Suprapubic skin (tissue), 4 donors: ENCODE results near the gene NANOS3. TPM values are rescaled to one million over a fixed set of nuclear protein-coding genes. Genes with fewer than 3 reads are reported as not detected.
A peak's percentile ranks its signal among the peaks of the same experiment; 100 is the strongest.

Experiments used
- DNase-seq, 2 donors: peaks; one replicate each; pipeline ENCODE4 v3.0.0-alpha.2; 2019; ENCODE audit warnings: low spot score in 2 of 2
- H3K27ac ChIP-seq: fragments of 200-600 bp; sonication (generic); one replicate; pipeline ENCODE4 v1.5.1; 2019
- H3K27me3 ChIP-seq: fragments of 200-600 bp; sonication (generic); one replicate; pipeline ENCODE4 v1.5.1; 2019
- H3K36me3 ChIP-seq: fragments of 200-600 bp; sonication (generic); one replicate; pipeline ENCODE4 v1.5.1; 2019
- H3K4me1 ChIP-seq: fragments of 200-600 bp; sonication (generic); one replicate; pipeline ENCODE4 v1.5.1; 2019
- H3K4me3 ChIP-seq: fragments of 200-600 bp; sonication (generic); one replicate; pipeline ENCODE4 v1.5.1; 2019; ENCODE audit warnings: mild to moderate bottlenecking
- H3K9me3 ChIP-seq: fragments of 200-600 bp; sonication (generic); one replicate; pipeline ENCODE4 v1.5.1; 2019
- EP300 ChIP-seq: sonication (generic); formaldehyde crosslinking; IDR thresholded peaks from one replicate; pipeline ENCODE4 v1.6.1; 2017; ENCODE audit warnings: antibody characterized with exemption
- POLR2A ChIP-seq, 2 donors: fragments of 450-650 bp; IDR thresholded peaks; one replicate each; pipeline ENCODE4 v1.6.1; 2017; ENCODE audit warnings: antibody characterized with exemption in 2 of 2, mild to moderate bottlenecking in 2 of 2, moderate library complexity in 2 of 2
- POLR2AphosphoS5 ChIP-seq, 3 donors: sonication (generic); formaldehyde crosslinking; IDR thresholded peaks; one replicate each; pipeline ENCODE4 v1.6.1; 2017; ENCODE audit warnings: antibody characterized with exemption in 3 of 3
- whole genome bisulfite sequencing: methylation state at CpG from one replicate; pipeline ENCODE4 v1.1.5; 2018; 5-methylcytosine and 5-hydroxymethylcytosine counted together
- total RNA-seq, 4 donors: library from RNA; depleted of rRNA; stranded (reverse); fragments of >200 nt; gene quantifications; one replicate each; pipeline ENCODE4 v1.1.0, GENCODE V29; 2016
- TF ChIP-seq, protein P1 (sequence below), 2 donors: fragments of 200-600 bp in 1 of 2; fragments of 450-650 bp in 1 of 2; sonication (generic) in 1 of 2; IDR thresholded peaks; one replicate each; pipeline ENCODE4 v1.5.1; 2016 to 2019; ENCODE audit warnings: antibody characterized with exemption in 2 of 2, mild to moderate bottlenecking in 1 of 2, moderate library complexity in 1 of 2

NANOS3 gene
- total RNA-seq, 4 donors from 2014 or later: not detected

DNA sequence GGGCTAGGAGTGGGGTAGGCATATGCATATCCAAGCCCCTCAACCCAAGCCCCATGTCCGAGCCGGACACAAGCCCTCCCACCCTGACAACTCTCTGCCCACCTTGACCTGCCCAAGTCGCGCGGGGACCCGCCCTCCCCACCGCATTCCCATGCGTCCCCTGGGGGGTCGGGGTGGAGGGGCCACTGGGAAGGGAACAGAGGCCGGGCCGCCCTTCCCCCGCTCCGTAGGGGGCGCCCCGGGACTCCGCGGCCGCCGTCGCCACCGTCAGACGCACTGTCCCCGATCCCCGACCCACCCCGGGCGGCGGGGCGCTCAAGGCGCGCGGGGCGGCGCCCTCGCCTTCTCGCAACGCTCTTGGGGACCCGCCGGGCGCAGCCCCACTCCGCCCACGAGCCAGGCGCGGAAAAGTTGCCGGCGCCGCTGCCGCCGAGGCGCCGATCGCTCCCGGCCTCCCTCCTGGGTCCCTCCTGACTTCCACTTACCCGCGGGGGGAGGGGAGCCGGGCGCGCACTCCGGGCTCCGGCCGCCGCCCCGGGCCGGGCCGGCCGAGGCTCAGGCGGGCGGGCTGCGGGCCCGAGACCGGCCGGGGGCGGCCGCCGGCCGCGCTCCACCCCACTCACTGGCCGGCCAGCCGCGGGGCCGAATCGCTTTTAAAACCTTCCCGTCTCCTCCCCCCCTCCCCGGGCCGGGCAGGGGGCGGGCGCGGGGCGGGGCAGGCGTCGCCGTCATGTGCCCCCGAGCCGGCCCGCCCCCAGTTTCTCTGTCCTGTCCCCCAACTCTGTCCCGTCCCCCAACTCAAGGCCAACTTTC lies 34.4 kb upstream of the NANOS3 start:
- H3K27me3 ChIP-seq: no peaks in the 10 kb centered on the region
- peak overlapping the region; percentile 98 for H3K4me3 ChIP-seq
- peak; percentile 94 to 96 for DNase-seq
- TF ChIP-seq POLR2AphosphoS5 (IDR thresholded peaks at IDR 0.05) (peak in 1 of 3 donors; percentile 74), POLR2A (IDR thresholded peaks at IDR 0.05) (peak; percentile 78 to 99), EP300 (no peak)
- TF ChIP-seq, protein P1, sequence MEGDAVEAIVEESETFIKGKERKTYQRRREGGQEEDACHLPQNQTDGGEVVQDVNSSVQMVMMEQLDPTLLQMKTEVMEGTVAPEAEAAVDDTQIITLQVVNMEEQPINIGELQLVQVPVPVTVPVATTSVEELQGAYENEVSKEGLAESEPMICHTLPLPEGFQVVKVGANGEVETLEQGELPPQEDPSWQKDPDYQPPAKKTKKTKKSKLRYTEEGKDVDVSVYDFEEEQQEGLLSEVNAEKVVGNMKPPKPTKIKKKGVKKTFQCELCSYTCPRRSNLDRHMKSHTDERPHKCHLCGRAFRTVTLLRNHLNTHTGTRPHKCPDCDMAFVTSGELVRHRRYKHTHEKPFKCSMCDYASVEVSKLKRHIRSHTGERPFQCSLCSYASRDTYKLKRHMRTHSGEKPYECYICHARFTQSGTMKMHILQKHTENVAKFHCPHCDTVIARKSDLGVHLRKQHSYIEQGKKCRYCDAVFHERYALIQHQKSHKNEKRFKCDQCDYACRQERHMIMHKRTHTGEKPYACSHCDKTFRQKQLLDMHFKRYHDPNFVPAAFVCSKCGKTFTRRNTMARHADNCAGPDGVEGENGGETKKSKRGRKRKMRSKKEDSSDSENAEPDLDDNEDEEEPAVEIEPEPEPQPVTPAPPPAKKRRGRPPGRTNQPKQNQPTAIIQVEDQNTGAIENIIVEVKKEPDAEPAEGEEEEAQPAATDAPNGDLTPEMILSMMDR (IDR thresholded peaks at IDR 0.05): no peak
- peaks cover 72% of the 10 kb centered on the region for H3K4me1 ChIP-seq
- 0% methylated on average over 1 of the region's 95 CpGs for WGBS
- H3K9me3 ChIP-seq: no peaks in the 10 kb centered on the region
- H3K27ac ChIP-seq: peak overlapping the region; percentile 100
- H3K36me3 ChIP-seq: peaks cover 4% of the 10 kb centered on the region

DNA sequence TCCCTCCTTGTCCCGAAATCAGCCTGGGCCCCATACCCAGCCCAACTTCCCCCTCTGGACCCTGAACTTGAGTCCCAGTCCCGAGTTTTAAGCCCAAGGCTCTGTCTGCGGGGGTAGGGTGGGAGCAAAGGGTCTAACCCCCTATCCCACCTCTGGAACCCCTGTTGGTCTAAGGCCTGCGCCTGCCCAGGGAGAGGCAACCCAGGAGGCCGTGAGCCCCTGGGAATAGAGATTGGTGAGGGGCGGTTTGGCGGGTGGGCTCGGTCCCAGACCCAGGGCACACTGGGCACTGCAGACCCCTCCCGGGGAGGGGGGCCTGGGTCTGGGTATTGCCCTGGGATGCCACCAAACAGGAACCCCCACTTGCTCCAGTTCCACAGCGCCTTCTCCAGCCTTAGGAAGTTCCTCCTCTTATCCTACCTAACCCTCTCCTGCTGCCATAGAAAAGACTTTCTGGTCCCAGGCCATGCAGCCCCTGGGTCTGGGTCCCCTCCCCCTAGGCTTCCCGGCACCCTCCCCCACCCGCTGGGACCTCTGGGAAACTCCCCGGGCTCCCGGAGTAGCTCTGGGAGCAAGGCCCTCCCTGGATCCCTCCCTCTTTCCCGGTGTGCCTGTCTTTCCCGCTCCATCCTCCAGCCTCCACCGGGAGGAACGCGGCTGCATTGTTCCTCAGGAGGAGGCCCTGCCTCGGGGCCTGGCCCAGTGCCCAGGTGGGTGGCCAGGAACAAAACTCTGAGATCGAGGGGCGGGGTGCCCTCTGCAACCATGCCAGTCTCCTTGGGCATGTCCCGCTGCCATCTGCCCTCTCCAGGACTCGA lies 33.6 kb upstream of the NANOS3 start:
- peak in 1 of 2 donors; percentile 92 for DNase-seq
- TF ChIP-seq POLR2AphosphoS5 (IDR thresholded peaks at IDR 0.05): peak in 2 of 3 donors; percentile 48 to 86
- TF ChIP-seq, protein P1 (IDR thresholded peaks at IDR 0.05): no peak

DNA sequence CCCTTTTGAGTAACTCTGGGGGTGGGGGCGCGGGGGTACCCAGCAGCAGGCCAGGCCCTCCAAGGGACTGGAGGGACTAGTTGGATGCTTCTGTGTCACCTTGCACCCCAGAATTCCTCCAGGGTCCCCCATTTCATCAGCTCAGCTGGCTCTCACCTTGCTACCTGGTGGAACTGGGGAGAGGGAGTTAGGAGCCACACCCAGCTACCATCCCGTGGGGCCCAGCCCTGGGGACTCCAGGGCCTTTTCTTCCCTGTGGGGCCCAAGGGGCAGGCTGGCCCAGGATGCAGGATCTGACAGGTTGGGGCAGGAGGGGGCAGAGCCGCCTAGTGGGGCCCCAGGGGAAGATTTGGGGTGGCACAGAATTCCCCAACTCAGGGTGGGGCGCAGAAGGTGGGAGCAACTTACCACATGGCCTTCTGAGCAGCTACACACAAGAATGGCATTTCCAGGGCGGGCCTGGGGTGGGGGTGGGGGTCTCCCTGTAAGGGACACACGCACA lies 32.8 kb upstream of the NANOS3 start:
- no peaks in the 10 kb centered on the region for H3K27me3 ChIP-seq
- no peak for TF ChIP-seq EP300
- no peak for TF ChIP-seq POLR2A (IDR thresholded peaks at IDR 0.05)
- peak overlapping the region; percentile 100 for H3K27ac ChIP-seq
- no peaks in the 10 kb centered on the region for H3K9me3 ChIP-seq
- DNase-seq: peak in 1 of 2 donors; percentile 82
- H3K4me1 ChIP-seq: peaks cover 72% of the 10 kb centered on the region
- H3K36me3 ChIP-seq: no peaks in the 10 kb centered on the region
- 65% methylated on average over 3 of the region's 7 CpGs for WGBS
- no peak overlapping the region for H3K4me3 ChIP-seq

More for the DNA sequence above, 33.6 kb upstream of the NANOS3 start:
- H3K9me3 ChIP-seq: no peaks in the 10 kb centered on the region
- peak overlapping the region; percentile 98 for H3K4me3 ChIP-seq
- WGBS: 5% methylated on average over 12 of the region's 24 CpGs
- peak overlapping the region; percentile 100 for H3K27ac ChIP-seq
- no peaks in the 10 kb centered on the region for H3K36me3 ChIP-seq
- peaks cover 72% of the 10 kb centered on the region for H3K4me1 ChIP-seq
- no peaks in the 10 kb centered on the region for H3K27me3 ChIP-seq

DNA sequence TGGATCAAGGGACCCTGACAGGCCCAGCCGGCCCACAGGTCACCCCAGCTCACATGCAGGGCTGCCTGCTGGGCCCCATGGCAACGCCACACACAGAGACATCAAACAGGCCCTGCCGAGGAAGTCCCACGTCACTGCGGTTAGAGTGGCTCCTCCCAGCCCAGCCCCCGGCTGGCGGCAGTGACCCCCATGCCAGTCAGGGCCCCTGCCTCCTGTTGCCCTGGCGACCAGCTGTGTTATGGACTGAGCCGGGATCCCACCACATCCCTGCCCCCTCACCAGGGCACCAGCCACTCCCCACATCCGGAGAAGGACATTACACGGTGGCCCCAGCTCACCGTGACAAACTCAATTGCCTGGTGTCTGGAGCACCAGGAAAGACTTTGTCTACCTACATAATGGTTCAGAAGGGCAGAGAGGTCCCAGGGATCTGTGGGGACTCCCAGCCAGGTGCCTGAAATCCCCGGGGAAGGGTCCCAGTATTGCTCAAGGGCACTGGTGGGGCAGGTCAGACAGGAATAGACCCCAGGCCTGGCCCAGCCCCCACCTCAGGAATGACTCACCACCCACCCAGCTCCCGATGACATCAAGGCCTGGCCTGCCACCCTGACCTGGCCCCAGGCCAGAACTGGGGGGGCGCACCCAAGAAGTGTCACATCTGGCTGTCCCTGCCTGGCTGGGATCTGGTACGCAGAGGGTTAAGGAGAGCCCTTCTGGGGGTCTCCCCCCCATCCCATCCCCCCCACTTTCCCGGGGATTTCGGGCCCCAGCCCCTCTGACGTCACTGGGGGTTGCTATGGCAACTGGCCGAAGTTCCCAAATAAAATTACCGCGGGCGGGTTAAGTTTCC lies 30.2 kb upstream of the NANOS3 start:
- peak; percentile 97 to 98 for DNase-seq
- Histone ChIP-seq H3K36me3 (no peaks in the 10 kb centered on the region), H3K9me3 (no peaks in the 10 kb centered on the region), H3K4me1 (peaks cover 85% of the 10 kb centered on the region), H3K27me3 (no peaks in the 10 kb centered on the region), H3K27ac (peak overlapping the region; percentile 100), H3K4me3 (peak overlapping the region; percentile 60)
- 2% methylated on average over 15 of the region's 23 CpGs for WGBS
- TF ChIP-seq POLR2AphosphoS5 (IDR thresholded peaks at IDR 0.05) (peak; percentile 3 to 82 (median 22)), POLR2A (IDR thresholded peaks at IDR 0.05) (peak in 1 of 2 donors; percentile 50)
- TF ChIP-seq, protein P1 (IDR thresholded peaks at IDR 0.05): no peak
